Smooth muscle cell (in vitro differentiated cells): Measurements from ENCODE around the gene WDFY3. TPM values are rescaled to one million over a fixed set of nuclear protein-coding genes. Genes with fewer than 3 reads are reported as not detected.

Experiments
- DNase-seq: peaks from one replicate; lab custom pipeline; 2025; ENCODE audit not compliant: unreplicated experiment; lab: John Stamatoyannopoulos, UW
- H2AFZ ChIP-seq: fragments of 200-600 bp; sonication (generic); 2 replicates; pipeline ENCODE4 v1.6.0; 2016; ENCODE audit warnings: antibody characterized with exemption, low read depth, mild to moderate bottlenecking
- H3F3A ChIP-seq: fragments of 200-600 bp; sonication (generic); 2 replicates; pipeline ENCODE4 v1.6.0; 2017; ENCODE audit warnings: antibody characterized with exemption, low read depth
- H3K27ac ChIP-seq: fragments of 200-600 bp; sonication (generic); 2 replicates; pipeline ENCODE4 v1.5.1; 2016; ENCODE audit warnings: low read depth, mild to moderate bottlenecking
- H3K27me3 ChIP-seq: fragments of 200-600 bp; sonication (generic); 2 replicates; pipeline ENCODE4 v1.6.1; 2016; ENCODE audit warnings: low read depth, mild to moderate bottlenecking
- H3K36me3 ChIP-seq: fragments of 200-600 bp; sonication (generic); 2 replicates; pipeline ENCODE4 v1.5.1; 2016; ENCODE audit warnings: low read depth
- H3K4me1 ChIP-seq: fragments of 200-600 bp; sonication (generic); 2 replicates; pipeline ENCODE4 v1.5.1; 2016; ENCODE audit warnings: low read depth
- H3K4me2 ChIP-seq: fragments of 200-600 bp; sonication (generic); 2 replicates; pipeline ENCODE4 v1.6.0; 2016; ENCODE audit warnings: mild to moderate bottlenecking
- H3K4me3 ChIP-seq: fragments of 200-600 bp; sonication (generic); 2 replicates; pipeline ENCODE4 v1.5.1; 2016; ENCODE audit warnings: mild to moderate bottlenecking
- H3K79me2 ChIP-seq: fragments of 200-600 bp; sonication (generic); 2 replicates; pipeline ENCODE4 v1.6.0; 2016; ENCODE audit warnings: low read depth, mild to moderate bottlenecking
- H3K9ac ChIP-seq: fragments of 200-600 bp; sonication (generic); 2 replicates; pipeline ENCODE4 v1.6.0; 2016; ENCODE audit warnings: low read depth
- H3K9me3 ChIP-seq: fragments of 200-600 bp; sonication (generic); replicated peaks from 2 replicates; pipeline ENCODE4 v1.5.1; 2016; ENCODE audit warnings: low read depth
- H4K20me1 ChIP-seq: fragments of 200-600 bp; sonication (generic); 2 replicates; pipeline ENCODE4 v1.6.0; 2016; ENCODE audit warnings: low read depth
- CTCF ChIP-seq: fragments of 200-600 bp; sonication (generic); IDR thresholded peaks from 2 replicates; pipeline ENCODE4 v1.5.1; 2017; ENCODE audit warnings: borderline replicate concordance, mild to moderate bottlenecking, antibody characterized with exemption; ENCODE audit not compliant: insufficient read depth, poor library complexity, severe bottlenecking
- WGBS: methylation state at CpG from one replicate; pipeline ENCODE4 v1.1.7; 2016; ENCODE audit warnings: low lambda C conversion rate; 5-methylcytosine and 5-hydroxymethylcytosine counted together
- polyA plus RNA-seq: library from polyadenylated mRNA; unstranded; fragments of >200 nt; fragmentation: Nextera tagmentation; extraction: Ambion mirVana; gene quantifications from 2 replicates; pipeline ENCODE4 v1.2.1, GENCODE V29; 2016
- total RNA-seq: library from RNA; depleted of rRNA; stranded (reverse); fragments of >200 nt; gene quantifications from 2 replicates; pipeline ENCODE4 v1.2.3, GENCODE V29; 2014

WDFY3 gene
- total and polyA plus RNA-seq, 2 experiments from 2014 or later, result 4.0 to 63.9 TPM

- Histone ChIP-seq H3K9ac (no peak overlapping the region), H3K36me3 (peaks cover 39% of the 10 kb centered on the region), H3K79me2 (no peaks in the 10 kb centered on the region), H3K27me3 (no peaks in the 10 kb centered on the region), H3K4me2 (no peak overlapping the region), H3K9me3 (no peaks in the 10 kb centered on the region), H3K27ac (no peak overlapping the region), H4K20me1 (no peaks in the 10 kb centered on the region), H3K4me1 (no peaks in the 10 kb centered on the region), H2AFZ (no peak overlapping the region), H3K4me3 (no peak overlapping the region), H3F3A (no peaks in the 10 kb centered on the region)
- no peak for TF ChIP-seq CTCF
- WGBS, result 95% methylated on average over 1 of the region's 1 CpG
- no peak for DNase-seq
These were observed 180.0 kb downstream of the WDFY3 start for GRCh38 chr4:84786478-84786877.

- no peaks in the 10 kb centered on the region for H3K79me2 ChIP-seq
- H3K9me3 ChIP-seq, result no peaks in the 10 kb centered on the region
- no peak overlapping the region for H3K4me3 ChIP-seq
- H4K20me1 ChIP-seq, result no peaks in the 10 kb centered on the region
- no peak overlapping the region for H3K27ac ChIP-seq
- DNase-seq, result no peak
- no peaks in the 10 kb centered on the region for H3K4me1 ChIP-seq
- no peaks in the 10 kb centered on the region for H3K27me3 ChIP-seq
- peaks cover 45% of the 10 kb centered on the region for H3K36me3 ChIP-seq
- TF ChIP-seq CTCF, result no peak
- H3K9ac ChIP-seq, result no peak overlapping the region
- H3F3A ChIP-seq, result no peaks in the 10 kb centered on the region
- WGBS, result 95% methylated on average over 4 of the region's 4 CpGs
- no peak overlapping the region for H3K4me2 ChIP-seq
- no peak overlapping the region for H2AFZ ChIP-seq
These were observed 184.0 kb downstream of the WDFY3 start for GRCh38 chr4:84782517-84782916.

GRCh38 chr4:84780719-84781118, 185.8 kb downstream of the WDFY3 start:
- Histone ChIP-seq H3K4me2 (no peak overlapping the region), H3K27ac (no peak overlapping the region), H3K9me3 (no peaks in the 10 kb centered on the region), H3K9ac (no peak overlapping the region), H3K4me3 (no peak overlapping the region), H3K27me3 (no peaks in the 10 kb centered on the region), H3K79me2 (no peaks in the 10 kb centered on the region), H2AFZ (no peak overlapping the region), H3K36me3 (peaks cover 29% of the 10 kb centered on the region), H4K20me1 (no peaks in the 10 kb centered on the region), H3F3A (no peaks in the 10 kb centered on the region), H3K4me1 (no peaks in the 10 kb centered on the region)
- TF ChIP-seq CTCF, result no peak
- no peak for DNase-seq
- WGBS, result 91% methylated on average over 3 of the region's 3 CpGs

GRCh38 chr4:84778041-84778440, 188.4 kb downstream of the WDFY3 start:
- Histone ChIP-seq H4K20me1 (no peaks in the 10 kb centered on the region), H3K9me3 (no peaks in the 10 kb centered on the region), H3K27me3 (no peaks in the 10 kb centered on the region), H3K9ac (no peak overlapping the region), H2AFZ (no peak overlapping the region), H3K4me2 (no peak overlapping the region), H3K27ac (no peak overlapping the region), H3K4me3 (no peak overlapping the region), H3K79me2 (no peaks in the 10 kb centered on the region), H3K4me1 (no peaks in the 10 kb centered on the region), H3F3A (no peaks in the 10 kb centered on the region), H3K36me3 (peaks cover 16% of the 10 kb centered on the region)
- no peak for TF ChIP-seq CTCF
- DNase-seq, result no peak
